SHP77 (cell line): ENCODE measurements around the gene COQ7.

ENCODE experiments used
- DNase-seq, 2 experiments: peaks; one replicate each; lab custom pipeline; 2025; lab: John Stamatoyannopoulos, UW

COQ7 gene

GRCh38 chr16:19086322-19087199 is 19.1 kb downstream of the COQ7 start:
- peak; percentile 89 to 91 for DNase-seq

GRCh38 chr16:19088341-19088916 is 21.0 kb downstream of the COQ7 start:
- no peak for DNase-seq

GRCh38 chr16:19089410-19089955 is 22.1 kb downstream of the COQ7 start:
- DNase-seq = no peak

- no peak for DNase-seq
These were observed 23.5 kb downstream of the COQ7 start for GRCh38 chr16:19090916-19091315.

GRCh38 chr16:19092653-19093410 is 25.4 kb downstream of the COQ7 start:
- no peak for DNase-seq

- DNase-seq = no peak
These were observed 26.5 kb downstream of the COQ7 start for GRCh38 chr16:19093631-19094541.

- no peak for DNase-seq
These were observed 27.3 kb downstream of the COQ7 start for GRCh38 chr16:19094542-19095365.

GRCh38 chr16:19095654-19096053 is 28.2 kb downstream of the COQ7 start:
- DNase-seq = no peak

- no peak for DNase-seq
These were observed 30.8 kb downstream of the COQ7 start for GRCh38 chr16:19098173-19098572.

GRCh38 chr16:19102187-19102872 is 34.9 kb downstream of the COQ7 start:
- no peak for DNase-seq

GRCh38 chr16:19104607-19105006 is 37.2 kb downstream of the COQ7 start:
- DNase-seq = no peak

- no peak for DNase-seq
These were observed 37.7 kb downstream of the COQ7 start for GRCh38 chr16:19105131-19105530.

- DNase-seq = no peak
These were observed 38.6 kb downstream of the COQ7 start for GRCh38 chr16:19105891-19106624.

GRCh38 chr16:19106625-19107020 is 39.2 kb downstream of the COQ7 start:
- DNase-seq = no peak

- no peak for DNase-seq
These were observed 41.2 kb downstream of the COQ7 start for GRCh38 chr16:19108409-19109287.

- no peak for DNase-seq
These were observed 41.9 kb downstream of the COQ7 start for GRCh38 chr16:19109288-19109664.

GRCh38 chr16:19110537-19111360 is 43.3 kb downstream of the COQ7 start:
- no peak for DNase-seq

- DNase-seq = no peak
These were observed 44.6 kb downstream of the COQ7 start for GRCh38 chr16:19112099-19112407.
